Thoracic aorta (tissue), 2 donors: ENCODE data around the gene MCC. TPM values are rescaled to one million over a fixed set of nuclear protein-coding genes. Genes with fewer than 3 reads are reported as not detected.

Source experiments
- ATAC-seq: fragments of 150-250 bp; one replicate; pipeline ENCODE4 v1.8.0; 2017; ENCODE audit warnings: low read depth; ENCODE audit not compliant: insufficient number of reproducible peaks, low FRiP score
- DNase-seq: peaks from one replicate; pipeline ENCODE4 v3.0.0-alpha.2; 2020; ENCODE audit warnings: low spot score
- H3K27ac ChIP-seq, 2 donors: fragments of 200-600 bp; sonication (generic); 1 replicate in 1 of 2; 2 replicates in 1 of 2; pipeline ENCODE4 v1.5.1; 2016; ENCODE audit warnings: mild to moderate bottlenecking in 2 of 2, moderate library complexity in 2 of 2
- H3K27me3 ChIP-seq: fragments of 200-600 bp; sonication (generic); replicated peaks from 2 replicates; pipeline ENCODE4 v1.6.0; 2016; ENCODE audit warnings: mild to moderate bottlenecking; ENCODE audit not compliant: insufficient read depth
- H3K36me3 ChIP-seq: fragments of 200-600 bp; sonication (generic); one replicate; pipeline ENCODE4 v1.5.1; 2016
- H3K4me1 ChIP-seq, 2 donors: fragments of 200-600 bp; sonication (generic); 1 replicate in 1 of 2; 2 replicates in 1 of 2; pipeline versions ENCODE4 v1.5.1 to v1.6.0; 2016; ENCODE audit warnings: low read depth in 2 of 2, mild to moderate bottlenecking in 1 of 2; ENCODE audit not compliant: control insufficient read depth in 1 of 2
- H3K4me3 ChIP-seq: fragments of 200-600 bp; sonication (generic); 2 replicates; pipeline ENCODE4 v1.5.1; 2016; ENCODE audit warnings: mild to moderate bottlenecking
- H3K9me3 ChIP-seq: fragments of 200-600 bp; sonication (generic); 2 replicates; pipeline ENCODE4 v1.5.1; 2016
- CTCF ChIP-seq: fragments of 200-600 bp; sonication (generic); IDR thresholded peaks from one replicate; pipeline ENCODE4 v1.5.1; 2019; ENCODE audit warnings: antibody characterized with exemption
- total RNA-seq, 2 donors: library from RNA; depleted of rRNA; stranded (reverse); fragments of >200 nt; gene quantifications; one replicate each; pipeline versions ENCODE4 v1.1.0 to v1.2.3, GENCODE V29; 2016

MCC gene
- total RNA-seq, 2 donors from 2014 or later = 14.6 to 27.2 TPM

GRCh38 chr5:113187906-113188305, 300.3 kb downstream of the MCC start:
- Histone ChIP-seq H3K4me1 (no peaks in the 10 kb centered on the region), H3K27me3 (no peaks in the 10 kb centered on the region), H3K9me3 (no peaks in the 10 kb centered on the region), H3K36me3 (no peaks in the 10 kb centered on the region), H3K27ac (no peak overlapping the region), H3K4me3 (no peak overlapping the region)
- no peak for TF ChIP-seq CTCF
- ATAC-seq (no peak), DNase-seq (no peak)

- Histone ChIP-seq H3K4me3 (no peak overlapping the region), H3K27ac (no peak overlapping the region), H3K9me3 (no peaks in the 10 kb centered on the region), H3K36me3 (no peaks in the 10 kb centered on the region), H3K27me3 (no peaks in the 10 kb centered on the region), H3K4me1 (no peaks in the 10 kb centered on the region)
- no peak for ATAC-seq
- no peak for DNase-seq
- TF ChIP-seq CTCF = no peak
Observed at GRCh38 chr5:113186061-113186460, 302.2 kb downstream of the MCC start.

GRCh38 chr5:113183694-113184093, 304.6 kb downstream of the MCC start:
- H3K4me1 ChIP-seq = no peaks in the 10 kb centered on the region
- DNase-seq (no peak), ATAC-seq (no peak)
- H3K4me3 ChIP-seq = no peak overlapping the region
- TF ChIP-seq CTCF = no peak
- no peaks in the 10 kb centered on the region for H3K36me3 ChIP-seq
- no peaks in the 10 kb centered on the region for H3K9me3 ChIP-seq
- no peak overlapping the region for H3K27ac ChIP-seq
- no peaks in the 10 kb centered on the region for H3K27me3 ChIP-seq

- no peak overlapping the region for H3K4me3 ChIP-seq
- no peaks in the 10 kb centered on the region for H3K9me3 ChIP-seq
- H3K4me1 ChIP-seq = no peaks in the 10 kb centered on the region
- TF ChIP-seq CTCF = no peak
- no peaks in the 10 kb centered on the region for H3K36me3 ChIP-seq
- DNase-seq (no peak), ATAC-seq (no peak)
- no peaks in the 10 kb centered on the region for H3K27me3 ChIP-seq
- no peak overlapping the region for H3K27ac ChIP-seq
Observed at GRCh38 chr5:113182658-113183344, 305.5 kb downstream of the MCC start.

- TF ChIP-seq CTCF = no peak
- H3K4me1 ChIP-seq = no peaks in the 10 kb centered on the region
- no peak overlapping the region for H3K4me3 ChIP-seq
- H3K9me3 ChIP-seq = no peaks in the 10 kb centered on the region
- ATAC-seq (no peak), DNase-seq (no peak)
- no peaks in the 10 kb centered on the region for H3K36me3 ChIP-seq
- H3K27me3 ChIP-seq = no peaks in the 10 kb centered on the region
- no peak overlapping the region for H3K27ac ChIP-seq
Observed at GRCh38 chr5:113181853-113182490, 306.3 kb downstream of the MCC start.
